GM12873 (cell line): Measurements from ENCODE around the gene PDE3B.

Experiments
- CTCF ChIP-seq: IDR thresholded peaks from 2 replicates; pipeline ENCODE4 v1.5.1; 2012; ENCODE audit warnings: low read depth, mild to moderate bottlenecking, moderate library complexity, low read length, control low read depth; ENCODE audit not compliant: insufficient read depth; ENCODE audit errors: missing control alignments

PDE3B gene

GRCh38 chr11:14635546-14635945, 8.1 kb upstream of the PDE3B start:
- no peak for TF ChIP-seq CTCF

GRCh38 chr11:14636119-14636518, 7.5 kb upstream of the PDE3B start:
- TF ChIP-seq CTCF, result no peak

GRCh38 chr11:14637868-14638409, 5.7 kb upstream of the PDE3B start:
- TF ChIP-seq CTCF, result no peak

GRCh38 chr11:14638561-14638960, 5.0 kb upstream of the PDE3B start:
- no peak for TF ChIP-seq CTCF

- TF ChIP-seq CTCF, result no peak
Measured at GRCh38 chr11:14641801-14642200, 1.8 kb upstream of the PDE3B start.

GRCh38 chr11:14642453-14642852, 1.2 kb upstream of the PDE3B start:
- TF ChIP-seq CTCF, result no peak

- TF ChIP-seq CTCF, result no peak
Measured at GRCh38 chr11:14642873-14643696, 519 bp upstream of the PDE3B start.
